ENCODE measurements around the gene KRABD2.
A peak's percentile ranks its signal among the peaks of the same experiment; 100 is the strongest.
"Not testable (repeated sequence)": the region's sequence is repeated elsewhere in the genome, so short reads cannot be mapped to it uniquely, and the experiment has no call there.

The KRABD2 gene

DNA sequence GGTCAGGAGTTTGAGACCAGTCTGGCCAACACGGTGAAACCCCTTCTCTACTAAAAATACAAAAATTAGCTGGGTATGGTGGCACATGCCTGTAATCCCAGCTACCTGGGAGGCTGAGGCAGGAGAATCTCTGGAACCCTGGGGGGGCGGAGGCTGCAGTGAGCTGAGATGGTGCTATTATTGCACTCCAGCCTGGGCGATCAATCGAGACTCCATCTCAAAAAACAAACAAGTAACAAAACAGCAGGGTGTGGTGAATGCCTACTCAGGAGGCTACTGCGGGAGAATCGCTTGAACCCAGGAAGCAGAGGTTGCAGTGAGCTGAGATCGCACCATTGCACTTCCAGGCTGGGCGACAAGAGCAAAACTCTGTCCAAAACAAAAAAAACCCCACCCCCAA lies 1.6 kb upstream of the KRABD2 start:
- not testable (repeated sequence) for H3K9me3 Mint-ChIP-seq (ENCODE audit: insufficient read depth)

DNA sequence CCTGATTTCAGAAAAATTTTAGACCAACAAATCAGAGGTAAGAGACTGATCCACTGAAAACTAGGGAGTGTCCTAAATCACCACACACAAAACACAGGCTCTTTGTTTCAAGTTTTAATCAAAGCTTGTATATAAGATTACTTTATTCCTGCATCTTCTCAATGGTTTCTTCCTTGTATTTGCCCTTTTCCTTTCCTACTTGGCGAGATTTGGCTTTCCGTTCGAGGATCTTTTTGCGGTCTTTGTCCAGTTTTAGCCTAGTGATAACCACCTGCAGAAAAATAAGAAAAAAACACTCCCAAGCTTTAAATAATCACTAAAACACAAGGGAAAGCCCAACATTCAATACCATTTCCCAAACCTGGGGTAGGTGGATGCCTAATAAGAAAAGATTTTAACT lies 918 bp upstream of the KRABD2 start:
- Histone ChIP-seq H3K79me2 (ENCODE audit: control insufficient read depth, insufficient read depth, low read length) (peaks cover 38% of the 10 kb centered on the region), H2AFZ (ENCODE audit: insufficient read depth, low read depth, low read length, poor library complexity, severe bottlenecking) (no peak overlapping the region), H3K36me3 (replicated peaks in 1 of 2; ENCODE audit: control extremely low read depth in 1 of 2, control insufficient read depth in 1 of 2, extremely low read depth in 1 of 2, insufficient read depth in 2 of 2, low read length in 1 of 2) (peaks cover 6 to 52% of the 10 kb centered on the region in 2 experiments), H3K27ac (ENCODE audit: low read length in 2 of 2) (peak overlapping the region; percentile 53 to 86), H4K20me1 (ENCODE audit: control insufficient read depth, insufficient read depth, low read length, poor library complexity, severe bottlenecking) (peaks cover 53% of the 10 kb centered on the region), H3K4me3 (ENCODE audit: control extremely low read depth in 1 of 5, extremely low read depth in 1 of 5, insufficient read depth in 1 of 5, low read depth in 2 of 5, low read length in 4 of 5) (no peak overlapping the region), H3K9ac (ENCODE audit: low read length) (no peak overlapping the region), H3K4me2 (replicated peaks; ENCODE audit: low read depth, low read length, poor library complexity, severe bottlenecking) (no peak overlapping the region), H3K27me3 (replicated peaks in 1 of 4; ENCODE audit: control extremely low read depth in 1 of 4, control insufficient read depth in 3 of 4, insufficient read depth in 4 of 4, low read length in 3 of 4) (no peaks in the 10 kb centered on the region), H3K4me1 (ENCODE audit: control insufficient read depth in 2 of 2, insufficient read depth in 2 of 2, low read length in 2 of 2) (peaks cover 41 to 42% of the 10 kb centered on the region in 2 donors), H3K9me3 (ENCODE audit: control extremely low read depth in 1 of 3, control insufficient read depth in 2 of 3, insufficient read depth in 1 of 3, low read length in 2 of 3) (no peaks in the 10 kb centered on the region)
- intact Hi-C loops (cut with micrococcal nuclease) = loop anchor here (2.0 kb wide), 1 partner anchor 129 kb away; the partner anchor contains the start of genes CTC1 and PFAS
- Mint-ChIP-seq H3K9me3 (ENCODE audit: insufficient read depth) (no peaks in the 10 kb centered on the region), H3K27ac (no peak overlapping the region), H3K4me3 (peak overlapping the region; percentile 92), H3K27me3 (no peaks in the 10 kb centered on the region), H3K4me1 (peaks cover 54% of the 10 kb centered on the region)
- POLR2A ChIA-PET = no interaction called here
- CTCF ChIA-PET = interaction anchor here (0.6 to 2.0 kb wide), 8 partner anchors 9 to 369 kb away, joined by 3 to 7 read pairs (median 3); partner anchors contain the start of gene SLC25A35
- DNase-seq (no peak), ATAC-seq (ENCODE audit: low read depth) (no peak)
- no peak for TF ChIP-seq EZH2 (IDR thresholded peaks at IDR 0.05; ENCODE audit: borderline replicate concordance, insufficient read depth, low read depth, low read length, poor library complexity, severe bottlenecking)
- TF ChIP-seq, protein P1, sequence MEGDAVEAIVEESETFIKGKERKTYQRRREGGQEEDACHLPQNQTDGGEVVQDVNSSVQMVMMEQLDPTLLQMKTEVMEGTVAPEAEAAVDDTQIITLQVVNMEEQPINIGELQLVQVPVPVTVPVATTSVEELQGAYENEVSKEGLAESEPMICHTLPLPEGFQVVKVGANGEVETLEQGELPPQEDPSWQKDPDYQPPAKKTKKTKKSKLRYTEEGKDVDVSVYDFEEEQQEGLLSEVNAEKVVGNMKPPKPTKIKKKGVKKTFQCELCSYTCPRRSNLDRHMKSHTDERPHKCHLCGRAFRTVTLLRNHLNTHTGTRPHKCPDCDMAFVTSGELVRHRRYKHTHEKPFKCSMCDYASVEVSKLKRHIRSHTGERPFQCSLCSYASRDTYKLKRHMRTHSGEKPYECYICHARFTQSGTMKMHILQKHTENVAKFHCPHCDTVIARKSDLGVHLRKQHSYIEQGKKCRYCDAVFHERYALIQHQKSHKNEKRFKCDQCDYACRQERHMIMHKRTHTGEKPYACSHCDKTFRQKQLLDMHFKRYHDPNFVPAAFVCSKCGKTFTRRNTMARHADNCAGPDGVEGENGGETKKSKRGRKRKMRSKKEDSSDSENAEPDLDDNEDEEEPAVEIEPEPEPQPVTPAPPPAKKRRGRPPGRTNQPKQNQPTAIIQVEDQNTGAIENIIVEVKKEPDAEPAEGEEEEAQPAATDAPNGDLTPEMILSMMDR (IDR thresholded peaks at IDR 0.05) = no peak
- 88% methylated on average over 4 of the region's 4 CpGs for WGBS (ENCODE audit: insufficient coverage)

More for the DNA sequence above, 1.6 kb upstream of the KRABD2 start:
- H3K4me3 Mint-ChIP-seq; H3K4me2 ChIP-seq (replicated peaks; ENCODE audit: low read depth, low read length, poor library complexity, severe bottlenecking); H3K4me3 ChIP-seq (ENCODE audit: control extremely low read depth in 1 of 5, extremely low read depth in 1 of 5, insufficient read depth in 1 of 5, low read depth in 2 of 5, low read length in 4 of 5); POLR2A ChIA-PET; DNase-seq; H2AFZ ChIP-seq (ENCODE audit: insufficient read depth, low read depth, low read length, poor library complexity, severe bottlenecking); H3K27me3 Mint-ChIP-seq; ATAC-seq (ENCODE audit: low read depth); H3K9me3 ChIP-seq (ENCODE audit: control extremely low read depth in 1 of 3, control insufficient read depth in 2 of 3, insufficient read depth in 1 of 3, low read length in 2 of 3); H3K9ac ChIP-seq (ENCODE audit: low read length); H3K27me3 ChIP-seq (replicated peaks in 1 of 4; ENCODE audit: control extremely low read depth in 1 of 4, control insufficient read depth in 3 of 4, insufficient read depth in 4 of 4, low read length in 3 of 4); H3K27ac ChIP-seq (ENCODE audit: low read length in 2 of 2); H3K27ac Mint-ChIP-seq; intact Hi-C loops (cut with micrococcal nuclease): not testable (repeated sequence)
- CTCF ChIA-PET = interaction anchor here (0.8 to 2.0 kb wide), 2 partner anchors 83 to 318 kb away, joined by 3 to 5 read pairs; partner anchors contain the start of gene SLC25A35
- H3K4me1 Mint-ChIP-seq = peaks cover 61% of the 10 kb centered on the region
- H3K79me2 ChIP-seq (ENCODE audit: control insufficient read depth, insufficient read depth, low read length) = peaks cover 44% of the 10 kb centered on the region
- WGBS (ENCODE audit: insufficient coverage) = 92% methylated on average over 4 of the region's 8 CpGs
- peaks cover 6 to 52% of the 10 kb centered on the region in 2 experiments for H3K36me3 ChIP-seq (replicated peaks in 1 of 2; ENCODE audit: control extremely low read depth in 1 of 2, control insufficient read depth in 1 of 2, extremely low read depth in 1 of 2, insufficient read depth in 2 of 2, low read length in 1 of 2)
- peaks cover 56% of the 10 kb centered on the region for H4K20me1 ChIP-seq (ENCODE audit: control insufficient read depth, insufficient read depth, low read length, poor library complexity, severe bottlenecking)
- H3K4me1 ChIP-seq (ENCODE audit: control insufficient read depth in 2 of 2, insufficient read depth in 2 of 2, low read length in 2 of 2) = peaks cover 41 to 44% of the 10 kb centered on the region in 2 donors

Measured in B cell (primary cell).